GM21367 (cell line): ENCODE data around the gene CCT2.

Experiments
- ATAC-seq: cut with Tn5 transposase; IDR thresholded peaks from one replicate; pipeline ENCODE4 v1.9.1; 2021; ENCODE audit not compliant: unreplicated experiment

The CCT2 gene

GRCh38 chr12:69641546-69641945, 56.3 kb downstream of the CCT2 start:
- ATAC-seq, result no peak

- ATAC-seq, result no peak
Measured at GRCh38 chr12:69642531-69642930, 57.3 kb downstream of the CCT2 start.

- ATAC-seq, result no peak
Measured at GRCh38 chr12:69644511-69644910, 59.3 kb downstream of the CCT2 start.

- ATAC-seq, result no peak
Measured at GRCh38 chr12:69645031-69645430, 59.8 kb downstream of the CCT2 start.

GRCh38 chr12:69647178-69647577, 61.9 kb downstream of the CCT2 start:
- no peak for ATAC-seq

GRCh38 chr12:69648476-69648875, 63.2 kb downstream of the CCT2 start:
- no peak for ATAC-seq

GRCh38 chr12:69649529-69649928, 64.3 kb downstream of the CCT2 start:
- ATAC-seq, result no peak
